SK-N-SH (cell line): Measurements from ENCODE around the gene HPX. TPM values are rescaled to one million over a fixed set of nuclear protein-coding genes. Genes with fewer than 3 reads are reported as not detected.

ENCODE experiments used
- CTCF ChIA-PET: fragments of 300-600, 350-600 bp; formaldehyde crosslinking; extraction: SDS; loops from one replicate; lab custom pipeline; 2021; lab: Yijun Ruan, JAX
- POLR2A ChIA-PET: fragments of 350-600 bp; sonication (Branson Sonifier 250); formaldehyde crosslinking; extraction: SDS; loops from one replicate; lab custom pipeline; 2020; ENCODE audit warnings: antibody characterized with exemption, inconsistent platforms; lab: Yijun Ruan, JAX
- DNase-seq: peaks from one replicate; pipeline ENCODE4 v3.0.0; 2012
- H2AFZ ChIP-seq: fragments of 200-600 bp; sonication (generic); 2 replicates; pipeline ENCODE4 v1.8.1; 2016; ENCODE audit warnings: antibody characterized with exemption, mild to moderate bottlenecking, low read depth
- H3F3A ChIP-seq: fragments of 200-600 bp; sonication (generic); replicated peaks from 2 replicates; pipeline ENCODE3; 2016; ENCODE audit warnings: antibody characterized with exemption, mild to moderate bottlenecking; ENCODE audit not compliant: insufficient read depth
- H3K27ac ChIP-seq, 2 experiments: fragments of 200-500 bp in 1 of 2; fragments of 200-600 bp in 1 of 2; sonication (Bioruptor generic) in 1 of 2; sonication (generic), shearing (Covaris generic) in 1 of 2; 2 replicates each; pipeline versions ENCODE4 v1.5.1 to v1.6.1; 2014 to 2016; ENCODE audit warnings: low read depth in 2 of 2, inconsistent platforms in 1 of 2, low read length in 1 of 2, mild to moderate bottlenecking in 1 of 2, mixed read lengths in 1 of 2
- H3K27me3 ChIP-seq: fragments of 200-600 bp; sonication (generic), shearing (Covaris generic); 2 replicates; pipeline ENCODE4 v1.6.1; 2016; ENCODE audit warnings: mixed run types; ENCODE audit not compliant: insufficient read depth
- H3K36me3 ChIP-seq, 2 experiments: fragments of 200-500 bp in 1 of 2; fragments of 200-600 bp in 1 of 2; sonication (Bioruptor generic) in 1 of 2; sonication (generic) in 1 of 2; replicated peaks in 1 of 2; 2 replicates each; pipeline versions ENCODE3 to v1.5.1; 2014 to 2016; ENCODE audit warnings: low read length in 1 of 2, mild to moderate bottlenecking in 1 of 2; ENCODE audit not compliant: insufficient read depth in 2 of 2, control insufficient read depth in 1 of 2
- H3K4me1 ChIP-seq, 2 experiments: fragments of 200-500 bp in 1 of 2; fragments of 200-600 bp in 1 of 2; sonication (Bioruptor generic) in 1 of 2; sonication (generic), shearing (Covaris generic) in 1 of 2; 2 replicates each; pipeline versions ENCODE4 v1.5.1 to v1.6.1; 2014 to 2016; ENCODE audit warnings: low read depth in 1 of 2, low read length in 1 of 2, mixed run types in 1 of 2; ENCODE audit not compliant: insufficient read depth in 2 of 2, control insufficient read depth in 1 of 2
- H3K4me2 ChIP-seq: fragments of 200-600 bp; sonication (generic), shearing (Covaris generic); 2 replicates; pipeline ENCODE4 v1.6.1; 2017; ENCODE audit warnings: mixed run types
- H3K4me3 ChIP-seq, 2 experiments: fragments of 200-500 bp in 1 of 2; fragments of 200-600 bp in 1 of 2; sonication (Bioruptor generic) in 1 of 2; sonication (generic), shearing (Covaris generic) in 1 of 2; 2 replicates each; pipeline versions ENCODE4 v1.5.1 to v1.8.1; 2014 to 2016; ENCODE audit warnings: low read depth in 2 of 2, inconsistent platforms in 1 of 2, low read length in 1 of 2, mild to moderate bottlenecking in 1 of 2, mixed read lengths in 1 of 2, moderate library complexity in 1 of 2
- H3K79me2 ChIP-seq: fragments of 200-600 bp; sonication (generic); 2 replicates; pipeline ENCODE4 v1.8.1; 2017; ENCODE audit warnings: mild to moderate bottlenecking; ENCODE audit not compliant: insufficient read depth
- H3K9ac ChIP-seq: fragments of 200-600 bp; sonication (generic); 2 replicates; pipeline ENCODE4 v1.6.1; 2017; ENCODE audit warnings: mixed run types
- H3K9me2 ChIP-seq: fragments of 200-600 bp; sonication (generic); 2 replicates; pipeline ENCODE4 v1.6.1; 2017; ENCODE audit warnings: mixed run types
- H3K9me3 ChIP-seq: fragments of 200-600 bp; sonication (generic); 2 replicates; pipeline ENCODE4 v1.6.1; 2017; ENCODE audit warnings: mixed run types, mild to moderate bottlenecking, moderate library complexity
- H4K20me1 ChIP-seq: fragments of 200-600 bp; sonication (generic); 2 replicates; pipeline ENCODE4 v1.6.1; 2017; ENCODE audit warnings: mild to moderate bottlenecking, mixed run types; ENCODE audit not compliant: insufficient read depth
- CHD2 ChIP-seq: fragments of 150-350 bp; IDR thresholded peaks from 2 replicates; pipeline ENCODE4 v1.6.1; 2018; ENCODE audit warnings: low read length; ENCODE audit not compliant: partially characterized antibody
- EP300 ChIP-seq, 2 experiments: IDR thresholded peaks; 2 replicates each; pipeline versions ENCODE4 v1.4.0 to v1.6.1; 2012; ENCODE audit warnings: borderline replicate concordance in 1 of 2, low read depth in 1 of 2, low read length in 1 of 2
- FOSL2 ChIP-seq: IDR thresholded peaks from 2 replicates; pipeline ENCODE4 v1.4.0; 2012; ENCODE audit warnings: low read depth, mild to moderate bottlenecking, moderate library complexity, borderline replicate concordance
- FOXM1 ChIP-seq: IDR thresholded peaks from 2 replicates; pipeline ENCODE4 v1.4.0; 2012; ENCODE audit warnings: low read depth, mild to moderate bottlenecking
- GATA2 ChIP-seq: sonication (generic); formaldehyde crosslinking; IDR thresholded peaks from 2 replicates; pipeline ENCODE4 v1.5.0; 2020; ENCODE audit warnings: mild to moderate bottlenecking, missing genetic modification reagents
- JUND ChIP-seq: IDR thresholded peaks from 2 replicates; pipeline ENCODE4 v1.4.0; 2012
- MXI1 ChIP-seq: IDR thresholded peaks from 2 replicates; pipeline ENCODE4 v1.6.1; 2012; ENCODE audit warnings: mild to moderate bottlenecking, low read depth, low read length, improper control_type of control experiment
- NFIC ChIP-seq: IDR thresholded peaks from 2 replicates; pipeline ENCODE4 v1.4.0; 2012; ENCODE audit warnings: borderline replicate concordance
- NRF1 ChIP-seq: IDR thresholded peaks from 2 replicates; pipeline ENCODE4 v1.6.1; 2012; ENCODE audit warnings: low read depth, mild to moderate bottlenecking, low read length
- POLR2AphosphoS5 ChIP-seq: IDR thresholded peaks from 2 replicates; pipeline ENCODE4 v1.6.1; 2012; ENCODE audit warnings: low read depth, low read length
- RAD21 ChIP-seq: IDR thresholded peaks from 2 replicates; pipeline ENCODE4 v1.6.1; 2012; ENCODE audit warnings: mild to moderate bottlenecking, low read length
- RCOR1 ChIP-seq: fragments of 150-350 bp; IDR thresholded peaks from 2 replicates; pipeline ENCODE4 v1.6.1; 2017; ENCODE audit warnings: antibody characterized with exemption, low read length
- RFX5 ChIP-seq: IDR thresholded peaks from 2 replicates; pipeline ENCODE4 v1.6.1; 2012; ENCODE audit warnings: mild to moderate bottlenecking, improper control_type of control experiment, low read length
- RXRA ChIP-seq: IDR thresholded peaks from 2 replicates; pipeline ENCODE4 v1.4.0; 2012; ENCODE audit warnings: low read depth, mild to moderate bottlenecking, borderline replicate concordance
- SMC3 ChIP-seq: IDR thresholded peaks from 2 replicates; pipeline ENCODE4 v1.6.1; 2012; ENCODE audit warnings: low read depth, low read length, improper control_type of control experiment
- TEAD4 ChIP-seq: IDR thresholded peaks from 2 replicates; pipeline ENCODE4 v1.4.0; 2012; ENCODE audit warnings: mild to moderate bottlenecking, borderline replicate concordance; ENCODE audit not compliant: insufficient read depth
- USF1 ChIP-seq: IDR thresholded peaks from 2 replicates; pipeline ENCODE4 v1.4.0; 2012; ENCODE audit warnings: low read depth, borderline replicate concordance
- USF2 ChIP-seq: fragments of 150-350 bp; IDR thresholded peaks from 2 replicates; pipeline ENCODE4 v1.6.1; 2017; ENCODE audit warnings: antibody characterized with exemption, low read length, low read depth, borderline replicate concordance
- WGBS: methylation state at CpG from one replicate; pipeline ENCODE4 v1.1.6; 2017; ENCODE audit warnings: low lambda C conversion rate; 5-methylcytosine and 5-hydroxymethylcytosine counted together
- polyA plus RNA-seq, 3 experiments: library from polyadenylated mRNA; depleted of rRNA; stranded (reverse); fragments of >200 nt; gene quantifications; 2 replicates each; pipeline ENCODE4 v1.2.3, GENCODE V29; 2012
- TF ChIP-seq, protein P1 (sequence below): IDR thresholded peaks from 2 replicates; pipeline ENCODE4; 2012
- TF ChIP-seq, protein P2 (sequence below): IDR thresholded peaks from 2 replicates; pipeline ENCODE4 v1.6.1; 2012; ENCODE audit warnings: mild to moderate bottlenecking, low read depth, low read length, moderate library complexity
- TF ChIP-seq, protein P3 (sequence below): IDR thresholded peaks from 2 replicates; pipeline ENCODE4 v1.4.0; 2012; ENCODE audit warnings: low read depth

HPX gene
- polyA plus RNA-seq, 1 of the 3 experiments (the other 2 are of a cell fraction) = 1.8 TPM

DNA sequence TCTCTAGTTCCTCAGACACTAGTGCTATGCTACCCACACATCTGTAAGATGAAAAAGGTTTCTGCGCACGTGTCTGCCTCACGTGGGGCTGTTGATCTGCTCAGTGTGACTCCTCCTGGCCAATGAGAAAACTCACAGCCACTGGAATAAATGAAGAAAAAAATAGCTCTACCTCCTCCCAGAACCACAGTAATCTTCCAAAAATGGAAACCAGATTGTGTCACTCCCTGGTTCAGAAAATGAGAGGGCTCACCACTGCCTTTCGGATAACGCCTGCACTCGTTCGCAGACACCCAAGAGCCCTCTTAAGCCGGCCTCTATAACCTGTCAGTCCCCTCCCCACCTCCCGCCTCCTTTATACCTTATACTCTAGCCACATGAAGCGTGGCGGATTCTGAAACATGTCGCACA lies 27.0 kb downstream of the HPX start:
- no peak for DNase-seq
- Histone ChIP-seq H3K9ac (no peak overlapping the region), H3K4me3 (no peak overlapping the region), H3K9me3 (no peaks in the 10 kb centered on the region), H2AFZ (no peak overlapping the region), H3K9me2 (no peaks in the 10 kb centered on the region), H3K79me2 (0 out of 2 replicates have a peak, but pooled peaks cover 5% of the 10 kb centered on the region), H4K20me1 (no peaks in the 10 kb centered on the region), H3K36me3 (peaks cover 0 to 10% of the 10 kb centered on the region in 2 experiments), H3F3A (no peaks in the 10 kb centered on the region), H3K4me1 (peaks cover 0 to 7% of the 10 kb centered on the region in 2 experiments; a peak in 1 of 4 replicates), H3K27ac (no peak overlapping the region), H3K4me2 (no peak overlapping the region)
- POLR2A ChIA-PET = no interaction called here
- CTCF ChIA-PET = interaction anchor here (0.6 kb wide), 1 partner anchor 42 kb away, joined by 3 read pairs; no protein-coding TSS in a partner anchor
- TF ChIP-seq RAD21 (no peak), POLR2AphosphoS5 (no peak), NRF1 (no peak), NFIC (no peak), JUND (no peak), RCOR1 (no peak), USF2 (no peak), USF1 (no peak), FOXM1 (no peak), RXRA (no peak), CHD2 (no peak), FOSL2 (no peak)
- TF ChIP-seq, protein P1, sequence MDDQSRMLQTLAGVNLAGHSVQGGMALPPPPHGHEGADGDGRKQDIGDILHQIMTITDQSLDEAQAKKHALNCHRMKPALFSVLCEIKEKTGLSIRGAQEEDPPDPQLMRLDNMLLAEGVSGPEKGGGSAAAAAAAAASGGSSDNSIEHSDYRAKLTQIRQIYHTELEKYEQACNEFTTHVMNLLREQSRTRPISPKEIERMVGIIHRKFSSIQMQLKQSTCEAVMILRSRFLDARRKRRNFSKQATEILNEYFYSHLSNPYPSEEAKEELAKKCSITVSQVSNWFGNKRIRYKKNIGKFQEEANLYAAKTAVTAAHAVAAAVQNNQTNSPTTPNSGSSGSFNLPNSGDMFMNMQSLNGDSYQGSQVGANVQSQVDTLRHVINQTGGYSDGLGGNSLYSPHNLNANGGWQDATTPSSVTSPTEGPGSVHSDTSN = no peak
- TF ChIP-seq, all 33 proteins: peak for 0
- WGBS = 97% methylated on average over 12 of the region's 12 CpGs
- no peaks in the 10 kb centered on the region for H3K27me3 ChIP-seq

DNA sequence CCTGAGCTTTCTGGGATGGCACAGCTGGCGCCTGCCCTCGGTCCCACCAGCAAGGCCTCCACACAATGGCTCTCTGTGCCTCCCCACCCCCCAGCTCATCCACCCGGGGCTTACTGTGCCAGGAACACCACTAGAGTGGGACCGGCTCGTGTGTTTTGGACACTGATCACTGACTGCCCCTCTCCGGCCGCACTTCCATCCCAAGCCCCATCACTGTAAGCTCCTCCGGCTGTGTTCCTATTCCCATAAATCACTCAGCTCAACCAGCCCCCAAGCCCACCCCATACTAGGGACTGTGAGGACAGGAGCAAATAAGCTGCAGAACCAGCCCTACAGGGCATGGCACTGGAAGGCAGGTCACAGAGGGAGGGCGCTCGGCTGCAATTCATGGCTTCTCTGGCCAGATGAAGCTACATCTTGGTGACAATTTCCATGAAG lies 29.2 kb downstream of the HPX start:
- Histone ChIP-seq H3K79me2 (0 out of 2 replicates have a peak, but pooled peaks cover 5% of the 10 kb centered on the region), H3K9me2 (no peaks in the 10 kb centered on the region), H3K4me2 (no peak overlapping the region), H3K27ac (no peak overlapping the region), H3K9ac (no peak overlapping the region), H2AFZ (no peak overlapping the region), H3K4me3 (no peak overlapping the region), H3K4me1 (peaks cover 0 to 3% of the 10 kb centered on the region in 2 experiments; a peak in 1 of 4 replicates), H3K36me3 (peaks cover 0 to 10% of the 10 kb centered on the region in 2 experiments), H3F3A (peaks cover 1% of the 10 kb centered on the region), H3K27me3 (no peaks in the 10 kb centered on the region), H4K20me1 (no peaks in the 10 kb centered on the region), H3K9me3 (no peaks in the 10 kb centered on the region)
- no peak for DNase-seq
- CTCF ChIA-PET = interaction anchor here (1.0 kb wide), 1 partner anchor 32 kb away, joined by 6 read pairs; no protein-coding TSS in a partner anchor
- WGBS = 93% methylated on average over 10 of the region's 10 CpGs
- POLR2A ChIA-PET = no interaction called here
- TF ChIP-seq MXI1 = no peak
- no peak for TF ChIP-seq NFIC
- no peak for TF ChIP-seq EP300 (IDR thresholded peaks at IDR 0.05; ENCODE audit: borderline replicate concordance in 1 of 2, low read depth in 1 of 2, low read length in 1 of 2)
- TF ChIP-seq FOXM1 = no peak
- TF ChIP-seq TEAD4 = no peak
- TF ChIP-seq, protein P2, sequence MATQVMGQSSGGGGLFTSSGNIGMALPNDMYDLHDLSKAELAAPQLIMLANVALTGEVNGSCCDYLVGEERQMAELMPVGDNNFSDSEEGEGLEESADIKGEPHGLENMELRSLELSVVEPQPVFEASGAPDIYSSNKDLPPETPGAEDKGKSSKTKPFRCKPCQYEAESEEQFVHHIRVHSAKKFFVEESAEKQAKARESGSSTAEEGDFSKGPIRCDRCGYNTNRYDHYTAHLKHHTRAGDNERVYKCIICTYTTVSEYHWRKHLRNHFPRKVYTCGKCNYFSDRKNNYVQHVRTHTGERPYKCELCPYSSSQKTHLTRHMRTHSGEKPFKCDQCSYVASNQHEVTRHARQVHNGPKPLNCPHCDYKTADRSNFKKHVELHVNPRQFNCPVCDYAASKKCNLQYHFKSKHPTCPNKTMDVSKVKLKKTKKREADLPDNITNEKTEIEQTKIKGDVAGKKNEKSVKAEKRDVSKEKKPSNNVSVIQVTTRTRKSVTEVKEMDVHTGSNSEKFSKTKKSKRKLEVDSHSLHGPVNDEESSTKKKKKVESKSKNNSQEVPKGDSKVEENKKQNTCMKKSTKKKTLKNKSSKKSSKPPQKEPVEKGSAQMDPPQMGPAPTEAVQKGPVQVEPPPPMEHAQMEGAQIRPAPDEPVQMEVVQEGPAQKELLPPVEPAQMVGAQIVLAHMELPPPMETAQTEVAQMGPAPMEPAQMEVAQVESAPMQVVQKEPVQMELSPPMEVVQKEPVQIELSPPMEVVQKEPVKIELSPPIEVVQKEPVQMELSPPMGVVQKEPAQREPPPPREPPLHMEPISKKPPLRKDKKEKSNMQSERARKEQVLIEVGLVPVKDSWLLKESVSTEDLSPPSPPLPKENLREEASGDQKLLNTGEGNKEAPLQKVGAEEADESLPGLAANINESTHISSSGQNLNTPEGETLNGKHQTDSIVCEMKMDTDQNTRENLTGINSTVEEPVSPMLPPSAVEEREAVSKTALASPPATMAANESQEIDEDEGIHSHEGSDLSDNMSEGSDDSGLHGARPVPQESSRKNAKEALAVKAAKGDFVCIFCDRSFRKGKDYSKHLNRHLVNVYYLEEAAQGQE = no peak
- TF ChIP-seq RFX5 = no peak
- TF ChIP-seq, protein P3, sequence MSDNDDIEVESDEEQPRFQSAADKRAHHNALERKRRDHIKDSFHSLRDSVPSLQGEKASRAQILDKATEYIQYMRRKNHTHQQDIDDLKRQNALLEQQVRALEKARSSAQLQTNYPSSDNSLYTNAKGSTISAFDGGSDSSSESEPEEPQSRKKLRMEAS = no peak
- TF ChIP-seq, protein P1 = no peak
- TF ChIP-seq CHD2 = no peak
- no peak for TF ChIP-seq SMC3
- no peak for TF ChIP-seq GATA2
